Hepatocyte (in vitro differentiated cells): ENCODE data around the gene ITGB2.

Experiments
- CTCF ChIP-seq: fragments of 200-600 bp; sonication (generic); IDR thresholded peaks from 2 replicates; pipeline ENCODE4 v1.5.1; 2016; ENCODE audit warnings: antibody characterized with exemption, mild to moderate bottlenecking; ENCODE audit not compliant: poor library complexity
- EZH2 ChIP-seq: fragments of 200-600 bp; sonication (generic); IDR thresholded peaks from 2 replicates; pipeline ENCODE4 v1.6.1; 2016; ENCODE audit warnings: antibody characterized with exemption, mild to moderate bottlenecking, borderline replicate concordance
- EZH2phosphoT487 ChIP-seq: fragments of 200-600 bp; sonication (generic); IDR thresholded peaks from one replicate; pipeline ENCODE4 v1.6.1; 2018; ENCODE audit warnings: antibody characterized with exemption, mild to moderate bottlenecking, low read depth, moderate library complexity; ENCODE audit not compliant: unreplicated experiment, severe bottlenecking

GRCh38 chr21:44910229-44911067 is 10.3 kb downstream of the ITGB2 start:
- TF ChIP-seq EZH2phosphoT487: no peak
- TF ChIP-seq CTCF: no peak
- TF ChIP-seq EZH2: no peak
